HL-60/S4 (cell line): ENCODE data around the gene CMTM8.

Source experiments
- in situ Hi-C: fragments of 300-500 bp; cut with MboI; formaldehyde crosslinking; loops from 2 replicates; pipeline ENCODE4 v1.14.3; 2022; ENCODE audit warnings: low sequenced_read_pairs

CMTM8 gene

DNA sequence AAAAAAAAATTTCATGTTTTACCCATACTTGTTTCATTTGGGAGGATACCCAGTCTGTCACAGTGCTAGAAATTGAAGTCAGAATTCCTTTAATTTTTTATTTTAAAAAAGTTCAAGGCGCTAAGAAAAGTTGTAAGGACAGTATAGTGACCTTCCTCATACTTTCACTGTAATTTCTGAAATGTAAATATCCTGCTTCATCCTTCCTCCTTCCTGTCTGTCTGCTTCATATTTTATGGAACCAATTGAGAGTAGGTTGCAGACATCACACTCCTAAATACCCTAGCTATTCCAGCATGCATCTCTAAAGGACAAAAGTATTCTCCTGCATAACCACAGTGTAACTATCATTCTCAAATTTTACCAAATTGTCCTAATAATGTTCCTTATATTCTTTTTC is 35.8 kb downstream of the CMTM8 start:
- in situ Hi-C loops, result no loop called here

DNA sequence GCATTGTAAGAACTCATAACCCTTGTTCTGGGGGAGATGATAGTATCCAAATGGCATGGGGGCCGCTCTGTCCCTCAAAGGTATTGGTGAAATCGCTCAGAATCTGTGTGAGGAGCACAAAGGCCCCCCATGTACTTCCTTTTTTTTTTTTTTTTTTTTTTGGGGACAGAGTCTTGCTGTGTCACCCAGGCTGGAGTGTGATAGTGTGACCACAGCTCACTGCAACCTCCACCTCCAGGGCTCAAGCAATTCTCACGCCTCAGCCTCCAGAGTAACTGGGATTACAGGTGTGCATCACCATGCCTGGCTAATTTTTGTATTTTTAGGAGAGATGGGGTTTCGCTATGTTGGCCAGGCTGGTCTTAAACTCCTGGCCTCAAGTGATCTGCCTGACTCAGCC is 37.0 kb downstream of the CMTM8 start:
- in situ Hi-C loops, result no loop called here

DNA sequence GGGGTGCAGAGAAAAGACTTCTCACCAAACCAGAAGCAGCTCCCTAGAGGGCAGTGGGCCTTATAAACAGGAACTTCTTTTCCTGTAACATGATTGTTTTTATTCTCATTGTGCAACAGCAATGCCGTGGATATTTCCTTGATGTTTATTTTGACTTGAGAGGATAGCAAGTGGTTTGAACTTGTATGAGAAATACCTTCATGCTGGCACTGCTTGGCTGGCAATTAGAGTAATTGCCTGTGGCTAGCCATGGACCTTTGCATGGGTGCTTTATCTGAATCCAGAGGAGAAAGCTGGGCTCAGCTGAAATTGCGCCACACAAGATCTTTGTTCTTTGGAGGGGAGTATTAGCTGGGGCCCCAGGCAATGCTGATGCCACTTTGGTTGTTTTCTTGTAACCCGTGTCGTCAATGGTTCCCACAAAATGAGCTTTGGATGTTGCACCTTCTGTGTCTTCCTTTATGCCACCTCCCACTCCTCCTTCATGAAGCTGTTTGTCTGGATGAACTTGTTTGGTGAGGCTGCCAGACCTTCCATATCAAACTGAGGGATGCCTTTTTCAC is 37.9 kb downstream of the CMTM8 start:
- in situ Hi-C loops, result no loop called here

DNA sequence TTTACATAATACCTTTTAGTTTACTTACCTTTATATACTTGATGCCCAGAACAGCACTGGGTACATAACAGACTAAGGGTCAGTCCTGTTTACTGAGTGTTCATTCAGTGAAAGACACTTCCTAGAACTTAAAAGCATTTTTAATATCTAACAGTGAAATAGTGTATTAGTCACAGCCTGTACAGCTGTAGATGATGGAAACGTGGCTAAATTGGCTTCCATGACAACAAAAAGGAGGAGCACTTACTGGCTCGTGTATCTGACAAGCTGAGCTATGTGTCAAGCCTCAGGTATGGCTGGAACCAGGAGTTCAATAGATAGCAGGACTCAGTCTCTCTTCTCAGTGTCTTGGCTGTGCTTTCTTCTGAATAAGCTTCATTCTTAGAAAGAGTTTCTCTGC is 40.2 kb downstream of the CMTM8 start:
- in situ Hi-C loops, result no loop called here

DNA sequence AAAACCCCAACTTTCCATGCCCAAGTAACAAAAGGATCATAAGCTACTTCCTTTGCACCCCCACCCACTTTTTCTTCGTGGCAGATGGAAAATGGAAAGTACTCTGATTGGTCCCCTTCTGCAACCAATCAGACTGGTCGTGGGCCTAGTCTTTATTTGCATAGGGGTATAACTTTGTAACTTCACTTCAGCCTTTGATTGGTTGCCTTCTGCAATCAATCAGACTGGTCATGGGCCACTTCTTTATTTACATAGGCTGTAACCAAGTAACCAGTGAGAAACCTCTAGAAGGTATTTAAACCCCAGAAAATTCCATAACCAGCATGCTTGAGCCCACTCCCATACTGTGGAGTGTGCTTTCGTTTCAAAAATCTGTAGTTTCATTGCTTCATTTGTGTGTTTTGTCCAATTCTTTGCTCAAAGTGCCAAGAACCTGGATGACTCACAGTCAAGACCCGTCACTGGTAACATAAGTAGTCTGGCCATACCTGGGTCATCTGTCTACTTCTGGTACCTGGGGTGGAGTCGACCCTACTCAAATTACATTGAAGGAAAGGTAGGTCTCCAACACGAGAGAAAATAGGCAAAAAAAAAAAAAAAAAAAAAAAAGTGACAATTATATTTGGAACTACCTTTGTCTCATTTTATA is 41.9 kb downstream of the CMTM8 start:
- in situ Hi-C loops, result no loop called here

DNA sequence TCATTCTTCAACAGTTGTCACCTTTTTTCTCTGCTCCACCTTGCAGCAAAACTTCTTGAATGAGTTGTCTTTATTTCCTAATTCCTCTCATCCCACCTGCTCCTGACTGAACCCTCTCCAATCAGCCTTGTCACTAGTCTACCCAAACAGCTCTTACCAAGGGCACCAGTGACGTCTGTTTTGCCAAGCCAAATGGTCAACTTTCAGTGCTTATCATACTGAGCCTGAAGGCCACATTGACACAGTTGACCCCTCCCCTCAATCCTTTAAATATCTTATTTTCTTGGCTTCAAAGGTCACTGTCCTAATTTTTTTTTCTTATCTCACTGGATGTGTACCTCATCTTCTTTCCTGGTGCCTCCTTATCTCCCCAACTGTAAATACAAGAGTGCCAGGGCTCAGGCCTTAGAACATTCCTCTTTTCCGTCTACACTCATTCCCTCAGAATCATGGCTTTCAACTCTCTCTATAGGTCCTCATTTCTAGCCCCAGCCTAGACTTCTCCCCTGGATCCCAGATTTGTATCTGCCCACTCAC is 43.2 kb downstream of the CMTM8 start:
- in situ Hi-C loops, result no loop called here

DNA sequence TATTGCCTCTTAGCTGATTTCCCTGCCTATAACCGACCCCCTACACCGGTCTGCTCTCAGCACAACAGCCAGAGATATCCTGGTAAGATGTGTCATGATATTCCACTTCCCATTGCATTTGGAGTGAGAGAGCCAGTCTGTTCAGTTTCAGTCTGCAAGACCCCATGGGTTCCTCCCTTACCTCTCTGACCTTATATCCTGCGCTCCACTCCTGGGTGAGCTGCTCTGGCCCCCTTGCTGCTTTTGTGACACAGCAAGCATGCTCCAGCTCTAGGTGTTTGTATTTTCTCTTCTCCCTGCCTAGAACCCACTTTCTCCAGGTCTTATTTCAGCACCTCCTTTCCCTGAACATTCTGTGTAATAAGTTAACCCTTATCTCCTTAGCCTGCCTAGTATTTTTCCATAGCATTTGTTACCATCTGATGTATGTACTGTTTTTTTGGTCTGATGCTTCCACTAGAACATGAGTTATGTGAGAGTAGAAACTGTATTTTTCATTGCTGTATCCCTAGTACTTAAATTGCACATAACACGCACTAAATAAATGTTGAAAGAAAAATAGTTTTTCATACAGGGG is 44.2 kb downstream of the CMTM8 start:
- in situ Hi-C loops, result no loop called here

DNA sequence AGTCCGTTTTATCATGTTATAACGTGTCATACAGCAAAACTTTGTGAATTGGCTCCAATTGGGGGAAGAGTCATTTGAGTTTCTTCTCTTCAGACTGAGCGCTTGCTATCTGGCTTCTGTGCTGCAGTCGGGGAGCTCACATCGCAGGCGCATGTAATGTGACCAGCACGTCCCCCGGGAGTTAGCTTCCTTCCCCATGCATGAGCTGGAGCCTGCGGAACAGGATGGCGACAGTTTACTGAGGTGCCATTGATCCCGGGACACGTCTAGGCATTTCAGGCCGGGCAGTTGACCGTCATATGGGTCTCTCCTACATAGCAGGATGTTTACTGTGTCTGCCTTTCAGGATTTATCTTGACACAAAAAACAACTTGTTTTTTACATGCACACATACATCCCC is 44.8 kb downstream of the CMTM8 start:
- in situ Hi-C loops, result no loop called here

DNA sequence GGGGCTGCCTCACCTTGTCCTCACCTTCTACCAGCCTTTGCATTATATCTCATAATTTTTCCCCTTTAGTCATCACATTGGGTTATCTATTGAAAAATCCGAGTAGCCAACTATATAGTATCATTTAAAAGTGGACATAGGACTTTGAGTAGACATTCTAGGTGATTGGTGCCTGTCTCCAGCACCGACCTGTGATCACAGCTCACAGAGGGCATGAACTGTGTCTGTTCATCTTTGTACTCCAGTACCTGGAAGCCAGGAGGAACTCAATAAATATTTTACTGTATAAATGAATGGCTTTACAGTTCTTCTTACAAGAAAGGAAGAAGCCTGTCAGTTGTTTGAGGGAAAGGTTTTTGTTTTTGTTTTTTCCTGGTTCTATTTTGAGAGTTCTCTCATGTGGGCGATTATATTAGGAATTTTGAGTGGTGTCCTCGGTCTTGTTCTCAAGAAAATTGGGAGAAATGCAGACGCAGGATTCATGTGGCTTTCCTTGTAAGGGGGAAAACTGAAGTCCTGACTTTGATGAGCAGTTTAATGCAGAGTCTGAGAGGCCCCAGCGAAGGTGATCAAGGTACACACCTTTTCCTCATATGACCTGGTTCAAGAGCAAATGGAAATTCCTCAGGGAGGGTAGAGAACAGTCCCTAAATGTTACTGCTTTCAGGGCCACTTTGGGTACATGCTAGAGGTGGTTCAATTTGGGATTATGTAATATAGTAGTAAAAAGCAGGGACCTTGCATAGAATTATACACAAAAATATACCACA is 46.1 kb downstream of the CMTM8 start:
- in situ Hi-C loops, result no loop called here

DNA sequence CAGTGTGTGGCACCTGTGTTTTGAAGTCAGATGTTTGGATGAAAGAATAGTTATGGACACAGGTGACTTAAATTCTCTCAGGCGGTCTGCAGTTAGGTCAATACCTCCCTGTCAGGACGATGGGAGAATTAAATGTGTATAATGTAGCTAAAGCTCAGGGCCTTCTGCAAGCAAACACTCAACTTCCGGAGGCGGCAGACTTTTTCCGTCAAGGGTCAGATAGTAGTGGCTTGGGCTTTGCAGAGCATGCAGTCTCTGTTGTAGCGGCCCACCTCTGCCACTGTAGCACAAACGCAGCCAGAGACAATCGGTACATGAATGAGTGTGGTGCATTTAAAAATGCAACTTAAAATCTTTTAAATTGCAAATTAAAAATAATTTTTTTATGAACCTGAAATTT is 47.4 kb downstream of the CMTM8 start:
- in situ Hi-C loops, result no loop called here

DNA sequence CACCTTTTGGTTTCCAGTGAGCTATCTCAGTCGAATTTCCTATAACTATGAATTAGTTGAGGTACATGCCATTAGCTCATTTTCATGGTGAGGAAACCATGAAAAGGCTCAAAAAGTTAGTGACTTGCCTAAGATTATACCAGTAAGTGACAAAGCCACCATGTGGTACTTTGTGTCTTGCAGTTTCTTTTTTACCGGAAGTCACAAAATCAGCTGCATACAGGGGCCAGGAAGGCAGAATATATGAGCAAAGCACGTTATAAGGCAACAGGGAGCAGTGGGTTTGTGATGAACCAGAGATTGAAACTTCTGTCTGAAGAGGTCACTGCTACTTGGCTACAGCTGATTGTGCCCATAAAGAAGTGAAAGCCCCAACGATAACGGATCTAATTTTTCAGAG is 50.3 kb downstream of the CMTM8 start:
- in situ Hi-C loops, result no loop called here

DNA sequence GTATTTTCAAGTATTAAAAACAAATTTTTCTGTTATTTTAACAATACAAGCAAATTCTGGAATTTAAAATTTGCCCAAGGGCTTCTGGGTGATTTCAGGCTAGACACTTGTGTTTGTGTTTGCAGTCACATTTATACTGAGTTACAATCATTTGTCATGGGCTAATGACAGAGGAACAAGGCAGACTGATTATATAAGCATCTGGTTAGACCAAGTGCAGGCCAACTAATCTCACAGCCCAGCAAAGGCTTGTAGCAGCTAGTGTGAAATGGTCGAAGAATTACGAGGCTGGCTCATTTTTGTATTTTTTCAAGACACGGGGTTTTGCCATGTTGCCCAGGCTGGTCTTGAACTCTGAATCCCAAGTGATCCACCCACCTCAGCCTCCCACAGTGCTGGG is 52.1 kb downstream of the CMTM8 start:
- in situ Hi-C loops, result no loop called here

DNA sequence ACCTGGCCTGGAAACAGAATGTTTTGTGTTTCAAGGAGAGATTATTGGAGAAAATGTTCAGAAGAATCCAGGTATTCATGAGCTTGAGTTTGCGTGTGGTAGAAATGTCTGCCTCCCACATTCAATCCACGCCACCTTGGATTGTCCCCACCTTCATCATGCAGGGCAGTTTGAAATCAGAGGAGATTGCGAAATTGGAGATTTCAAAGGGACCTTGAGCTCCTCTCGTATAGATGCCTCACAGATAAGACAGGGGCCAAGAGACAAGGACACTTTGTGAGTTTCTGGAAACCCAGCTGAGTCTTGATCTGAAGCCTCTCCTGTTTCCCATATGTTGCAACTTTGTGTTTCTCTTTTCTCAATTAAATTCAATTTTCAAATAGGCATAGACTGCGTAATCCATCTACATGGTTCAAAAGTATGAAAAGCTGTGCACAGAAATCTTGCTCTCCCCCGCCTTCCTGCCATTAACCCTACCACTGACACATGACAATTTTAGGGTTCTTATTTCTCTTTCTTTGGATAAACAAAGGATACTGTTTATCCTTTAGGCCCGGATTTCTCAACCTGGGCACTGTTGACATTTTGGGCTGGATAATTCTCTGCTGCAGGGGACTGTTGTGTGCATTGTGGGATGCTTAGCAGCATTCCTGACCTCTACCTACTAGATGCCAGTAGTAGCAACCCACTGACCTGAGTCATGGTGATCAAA is 53.8 kb downstream of the CMTM8 start:
- in situ Hi-C loops, result no loop called here

DNA sequence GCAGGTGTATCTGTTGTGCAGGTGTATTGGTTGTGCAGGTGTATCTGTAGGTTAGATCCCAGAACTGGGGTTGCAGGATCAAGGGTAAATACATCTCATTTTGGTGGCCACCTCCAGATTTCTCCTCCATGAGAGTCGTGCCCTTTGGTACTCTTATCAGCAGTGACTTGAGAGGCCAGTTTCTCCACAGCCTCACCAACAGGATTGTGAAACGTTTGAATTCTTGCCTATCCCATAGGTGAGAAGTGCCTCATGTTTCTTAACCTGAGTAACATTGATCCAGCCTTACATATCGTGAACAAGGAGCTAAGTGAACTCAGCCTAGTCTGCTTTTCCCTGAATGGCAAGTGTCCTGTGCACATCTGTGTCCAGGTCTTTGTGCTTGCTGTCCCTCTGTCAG is 55.4 kb downstream of the CMTM8 start:
- in situ Hi-C loops, result no loop called here

DNA sequence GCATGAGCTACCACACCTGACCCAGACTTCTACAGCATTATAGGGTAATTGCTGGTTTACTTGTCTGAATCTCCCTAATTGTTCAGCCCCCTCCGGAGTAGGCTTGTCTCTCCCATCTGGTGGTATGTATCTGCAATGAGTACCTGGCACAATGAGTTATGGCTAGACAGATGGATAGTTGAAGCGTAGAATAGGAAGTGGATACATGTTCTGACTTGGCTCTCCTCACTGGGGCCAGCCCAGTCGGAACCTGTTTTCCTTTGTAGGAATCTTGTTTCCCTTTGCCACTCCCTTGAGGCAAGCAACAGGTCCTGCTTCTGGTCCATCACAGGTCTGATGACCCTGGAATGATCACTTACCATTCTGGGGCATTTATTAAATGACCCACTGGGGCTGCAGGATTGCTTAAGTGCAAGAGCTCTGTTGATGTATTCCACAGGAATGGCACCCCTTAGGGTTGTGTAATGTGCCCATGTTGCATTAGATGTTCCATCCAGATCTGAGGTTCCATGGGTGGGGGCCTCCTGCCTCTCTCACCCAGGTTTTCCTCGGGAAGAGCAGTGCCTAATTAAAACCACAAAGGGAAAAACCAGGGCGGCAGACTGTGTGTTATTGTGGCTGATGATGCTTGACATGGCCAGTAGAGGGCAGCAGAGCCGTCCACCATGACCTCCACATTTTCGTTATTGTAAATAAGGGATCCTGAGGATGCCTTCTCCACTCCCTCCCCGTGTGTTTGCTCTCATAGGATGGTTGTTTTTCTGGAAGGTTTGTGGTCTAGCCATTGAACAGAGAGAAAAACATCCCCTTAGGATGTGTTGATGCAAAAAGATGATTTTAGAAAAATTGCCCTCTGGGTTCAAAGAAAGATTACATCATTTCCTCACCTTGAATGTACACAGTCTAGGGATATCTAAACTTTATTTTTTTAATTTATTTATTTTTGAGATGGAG is 58.0 kb downstream of the CMTM8 start:
- in situ Hi-C loops, result no loop called here

DNA sequence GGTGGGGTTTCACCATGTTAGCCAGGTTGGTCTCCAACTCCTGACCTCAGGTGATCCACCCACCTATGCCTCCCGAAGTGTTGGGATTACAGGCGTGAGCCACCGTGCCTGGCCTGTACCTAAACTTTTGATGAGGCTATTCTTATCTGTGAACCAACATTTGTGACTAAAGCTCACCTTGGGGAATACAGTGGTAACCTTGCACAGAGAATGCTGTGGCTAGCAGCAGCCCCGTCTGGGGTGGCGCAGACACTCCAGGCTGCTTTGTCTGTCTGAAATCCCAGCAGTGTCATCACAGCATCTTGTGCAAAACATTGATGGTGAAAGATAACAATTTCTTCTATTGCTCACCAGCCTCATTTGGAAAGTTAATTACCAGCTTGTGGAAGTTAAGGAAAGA is 58.9 kb downstream of the CMTM8 start:
- in situ Hi-C loops, result no loop called here

DNA sequence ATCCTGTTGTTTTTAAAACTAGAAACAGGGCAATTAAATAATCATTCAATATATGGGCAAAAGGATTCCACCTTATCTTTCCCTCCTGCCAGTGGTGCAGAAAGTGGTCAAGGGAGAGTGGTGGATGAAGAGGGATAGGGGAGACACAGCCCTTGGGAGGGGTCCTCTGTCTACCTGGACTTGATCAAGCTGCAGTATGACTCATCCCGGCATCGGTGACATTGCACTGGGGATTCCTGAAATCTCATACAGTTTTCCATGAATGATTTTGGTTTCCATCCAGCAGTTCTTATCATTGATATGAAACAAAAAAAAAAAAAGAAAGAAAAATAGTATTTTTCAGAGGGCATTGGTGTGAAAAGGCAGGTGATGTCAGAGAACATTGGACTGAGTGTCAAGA is 62.9 kb downstream of the CMTM8 start:
- in situ Hi-C loops, result no loop called here

DNA sequence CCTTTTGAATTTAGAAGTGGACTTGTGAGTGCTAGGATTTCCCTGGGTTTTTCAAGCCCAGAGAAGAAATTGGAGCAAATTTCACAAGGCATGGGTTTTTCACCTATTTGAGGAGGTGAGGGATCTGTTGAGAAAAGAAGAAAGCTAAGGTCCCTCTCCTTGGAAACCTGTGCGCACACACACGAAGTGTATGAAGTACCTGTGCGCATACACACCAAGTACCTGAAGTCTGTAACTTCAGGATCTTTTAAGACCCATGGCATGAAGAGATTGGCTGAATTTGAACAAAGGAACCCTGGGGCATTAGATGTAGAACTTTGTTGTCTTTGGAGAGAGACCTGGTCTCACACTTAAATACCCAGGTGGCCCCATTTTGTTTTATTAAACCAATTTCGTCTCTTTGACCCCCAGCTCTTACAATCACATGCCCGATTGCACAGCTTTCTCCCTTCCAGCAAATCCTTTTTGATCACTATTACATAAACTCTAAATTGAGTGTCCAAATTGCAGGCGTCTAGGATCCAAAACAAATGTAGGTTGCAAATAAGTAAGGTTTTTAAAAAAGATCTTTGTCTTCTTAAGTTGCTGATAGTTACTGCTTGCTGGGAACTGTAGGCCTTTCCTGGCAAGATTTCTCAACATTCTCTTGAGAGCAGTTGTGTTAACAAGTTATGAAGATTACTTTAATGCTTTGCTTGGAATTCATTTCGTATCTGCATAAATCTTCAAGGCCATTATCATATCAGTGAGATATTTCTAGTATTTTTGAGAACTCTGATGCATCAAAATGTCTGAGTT is 64.3 kb downstream of the CMTM8 start:
- in situ Hi-C loops, result no loop called here

DNA sequence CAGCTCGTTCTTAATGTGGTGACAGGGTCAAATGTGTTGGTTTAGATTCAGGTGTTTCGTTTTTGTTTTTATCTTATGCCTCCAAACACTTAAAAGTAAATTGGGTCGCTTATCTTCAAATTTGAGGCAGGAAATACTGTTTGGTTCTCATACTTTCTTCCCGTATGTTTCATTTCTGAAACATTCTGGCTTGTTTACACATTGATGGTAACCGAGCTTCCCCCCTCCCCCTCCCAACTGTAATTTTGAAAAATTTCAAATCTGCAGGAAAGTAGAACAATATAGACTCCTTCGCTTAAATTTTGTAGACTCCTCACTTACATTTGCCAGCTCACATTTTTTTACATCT is 64.9 kb downstream of the CMTM8 start:
- in situ Hi-C loops, result no loop called here
